ENCODE data around the gene ZNF335.

The ZNF335 gene

DNA sequence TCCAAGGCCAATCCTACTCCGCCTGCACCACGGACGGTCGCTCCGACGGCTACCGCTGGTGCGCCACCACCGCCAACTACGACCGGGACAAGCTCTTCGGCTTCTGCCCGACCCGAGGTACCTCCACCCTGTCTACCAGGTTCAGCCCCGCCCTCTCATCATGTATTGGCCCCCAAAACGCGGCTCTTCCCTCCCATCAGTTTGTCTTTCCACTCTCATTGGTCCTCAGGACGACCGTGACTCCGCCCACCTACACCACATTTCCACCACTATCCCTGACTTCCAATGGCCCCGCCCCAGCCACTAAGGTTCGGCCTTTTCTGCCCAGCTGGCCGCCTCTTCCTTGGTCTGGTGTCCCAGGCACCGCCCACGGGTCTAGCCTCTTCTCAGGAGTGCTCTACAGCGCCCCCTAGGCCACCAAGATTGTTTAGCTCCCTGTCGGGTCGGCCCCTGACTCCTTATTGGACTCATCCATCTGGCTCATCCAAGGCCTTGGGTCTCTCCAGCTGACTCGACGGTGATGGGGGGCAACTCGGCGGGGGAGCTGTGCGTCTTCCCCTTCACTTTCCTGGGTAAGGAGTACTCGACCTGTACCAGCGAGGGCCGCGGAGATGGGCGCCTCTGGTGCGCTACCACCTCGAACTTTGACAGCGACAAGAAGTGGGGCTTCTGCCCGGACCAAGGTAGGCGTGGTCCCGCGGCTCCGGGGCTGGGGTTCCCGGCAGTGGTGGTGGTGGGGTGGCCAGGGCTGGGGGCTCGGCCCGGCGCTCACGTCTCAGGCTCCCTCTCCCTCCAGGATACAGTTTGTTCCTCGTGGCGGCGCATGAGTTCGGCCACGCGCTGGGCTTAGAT, 39.9 kb upstream of the ZNF335 start:
- Histone ChIP-seq H3K27ac (no peak overlapping the region), H3K27me3 (peaks cover 3 to 95% of the 10 kb centered on the region in 2 donors), H3K4me3 (no peak overlapping the region), H3K9me3 (no peaks in the 10 kb centered on the region), H3K36me3 (no peaks in the 10 kb centered on the region), H3K4me1 (peaks cover 0 to 18% (median 6%) of the 10 kb centered on the region in 4 donors)
- DNase-seq = no peak
- TF ChIP-seq, protein P1, sequence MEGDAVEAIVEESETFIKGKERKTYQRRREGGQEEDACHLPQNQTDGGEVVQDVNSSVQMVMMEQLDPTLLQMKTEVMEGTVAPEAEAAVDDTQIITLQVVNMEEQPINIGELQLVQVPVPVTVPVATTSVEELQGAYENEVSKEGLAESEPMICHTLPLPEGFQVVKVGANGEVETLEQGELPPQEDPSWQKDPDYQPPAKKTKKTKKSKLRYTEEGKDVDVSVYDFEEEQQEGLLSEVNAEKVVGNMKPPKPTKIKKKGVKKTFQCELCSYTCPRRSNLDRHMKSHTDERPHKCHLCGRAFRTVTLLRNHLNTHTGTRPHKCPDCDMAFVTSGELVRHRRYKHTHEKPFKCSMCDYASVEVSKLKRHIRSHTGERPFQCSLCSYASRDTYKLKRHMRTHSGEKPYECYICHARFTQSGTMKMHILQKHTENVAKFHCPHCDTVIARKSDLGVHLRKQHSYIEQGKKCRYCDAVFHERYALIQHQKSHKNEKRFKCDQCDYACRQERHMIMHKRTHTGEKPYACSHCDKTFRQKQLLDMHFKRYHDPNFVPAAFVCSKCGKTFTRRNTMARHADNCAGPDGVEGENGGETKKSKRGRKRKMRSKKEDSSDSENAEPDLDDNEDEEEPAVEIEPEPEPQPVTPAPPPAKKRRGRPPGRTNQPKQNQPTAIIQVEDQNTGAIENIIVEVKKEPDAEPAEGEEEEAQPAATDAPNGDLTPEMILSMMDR (IDR thresholded peaks at IDR 0.05) = no peak
- intact Hi-C loops (cut with DNase I; ENCODE audit: low total_unique reads) = loop anchor here (2.0 kb wide), 1 partner anchor 165 kb away; no protein-coding TSS in a partner anchor

DNA sequence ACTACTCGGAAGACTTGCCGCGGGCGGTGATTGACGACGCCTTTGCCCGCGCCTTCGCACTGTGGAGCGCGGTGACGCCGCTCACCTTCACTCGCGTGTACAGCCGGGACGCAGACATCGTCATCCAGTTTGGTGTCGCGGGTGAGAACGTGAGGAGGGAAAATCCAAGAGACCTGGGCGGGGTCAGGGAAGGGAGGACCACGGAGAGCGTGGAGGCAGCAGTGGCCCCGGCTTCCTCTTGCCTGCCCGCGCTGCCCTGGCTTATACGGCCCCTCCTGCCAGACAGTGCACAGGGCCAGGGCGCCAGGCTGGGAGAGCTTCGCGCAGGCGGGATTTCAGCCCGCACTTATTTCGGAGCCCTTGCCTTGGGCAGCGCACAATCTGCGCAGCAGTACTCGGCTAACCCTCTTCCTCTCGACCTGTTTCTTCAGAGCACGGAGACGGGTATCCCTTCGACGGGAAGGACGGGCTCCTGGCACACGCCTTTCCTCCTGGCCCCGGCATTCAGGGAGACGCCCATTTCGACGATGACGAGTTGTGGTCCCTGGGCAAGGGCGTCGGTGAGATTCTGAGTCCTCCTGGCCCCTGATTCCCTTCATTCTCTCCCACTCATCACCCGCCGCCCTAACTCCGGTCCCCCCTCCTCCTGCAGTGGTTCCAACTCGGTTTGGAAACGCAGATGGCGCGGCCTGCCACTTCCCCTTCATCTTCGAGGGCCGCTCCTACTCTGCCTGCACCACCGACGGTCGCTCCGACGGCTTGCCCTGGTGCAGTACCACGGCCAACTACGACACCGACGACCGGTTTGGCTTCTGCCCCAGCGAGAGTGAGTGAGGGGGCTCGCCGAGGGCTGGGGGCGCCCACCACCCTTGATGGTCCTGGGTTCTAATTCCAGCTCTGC, 38.7 kb upstream of the ZNF335 start:
- TF ChIP-seq, protein P1 (IDR thresholded peaks at IDR 0.05) = no peak
- no peak for DNase-seq
- no peak overlapping the region for H3K4me3 ChIP-seq
- peaks cover 0 to 18% (median 6%) of the 10 kb centered on the region in 4 donors for H3K4me1 ChIP-seq
- intact Hi-C loops (cut with DNase I; ENCODE audit: low total_unique reads) = loop anchor here (2.0 kb wide), 1 partner anchor 166 kb away; no protein-coding TSS in a partner anchor
- H3K36me3 ChIP-seq = no peaks in the 10 kb centered on the region
- no peak overlapping the region for H3K27ac ChIP-seq
- H3K9me3 ChIP-seq = no peaks in the 10 kb centered on the region
- H3K27me3 ChIP-seq = peaks cover 3 to 95% of the 10 kb centered on the region in 2 donors

GRCh38 chr20:46009816-46010215, 37.8 kb upstream of the ZNF335 start:
- DNase-seq = no peak
- H3K27ac ChIP-seq = no peak overlapping the region

GRCh38 chr20:46007671-46008070, 35.7 kb upstream of the ZNF335 start:
- intact Hi-C loops (cut with DNase I; ENCODE audit: low total_unique reads) = no loop called here
- H3K4me3 ChIP-seq = no peak overlapping the region
- TF ChIP-seq, protein P1 (IDR thresholded peaks at IDR 0.05) = no peak
- H3K36me3 ChIP-seq = no peaks in the 10 kb centered on the region
- H3K27me3 ChIP-seq = peaks cover 3 to 95% of the 10 kb centered on the region in 2 donors
- H3K4me1 ChIP-seq = peaks cover 0 to 8% (median 3%) of the 10 kb centered on the region in 4 donors
- no peak overlapping the region for H3K27ac ChIP-seq
- H3K9me3 ChIP-seq = no peaks in the 10 kb centered on the region
- no peak for DNase-seq

More at GRCh38 chr20:46009816-46010215, 37.8 kb upstream of the ZNF335 start:
- no peaks in the 10 kb centered on the region for H3K36me3 ChIP-seq
- intact Hi-C loops (cut with DNase I; ENCODE audit: low total_unique reads) = loop anchor here (2.0 kb wide), 1 partner anchor 167 kb away; no protein-coding TSS in a partner anchor
- no peak overlapping the region for H3K4me3 ChIP-seq
- H3K9me3 ChIP-seq = no peaks in the 10 kb centered on the region
- peaks cover 0 to 18% (median 6%) of the 10 kb centered on the region in 4 donors for H3K4me1 ChIP-seq
- peaks cover 3 to 98% of the 10 kb centered on the region in 2 donors for H3K27me3 ChIP-seq
- TF ChIP-seq, protein P1 (IDR thresholded peaks at IDR 0.05) = no peak

- H3K9me3 ChIP-seq = no peaks in the 10 kb centered on the region
- TF ChIP-seq, protein P1 (IDR thresholded peaks at IDR 0.05) = no peak
- H3K4me1 ChIP-seq = peaks cover 0 to 8% (median 3%) of the 10 kb centered on the region in 4 donors
- no peak overlapping the region for H3K27ac ChIP-seq
- no peak for DNase-seq
- H3K36me3 ChIP-seq = no peaks in the 10 kb centered on the region
- intact Hi-C loops (cut with DNase I; ENCODE audit: low total_unique reads) = no loop called here
- H3K4me3 ChIP-seq = no peak overlapping the region
- peaks cover 2 to 90% of the 10 kb centered on the region in 2 donors for H3K27me3 ChIP-seq
Observed at GRCh38 chr20:46006964-46007363, 35.0 kb upstream of the ZNF335 start.
